Transverse colon (tissue), 4 donors: Measurements from ENCODE around the gene CNPY4.

Experiments used
- CTCF ChIP-seq, 5 experiments: fragments of 200-600 bp in 3 of 5; fragments of 450-650 bp in 2 of 5; sonication (generic) in 3 of 5; IDR thresholded peaks; 1 replicate in 2 of 5; 2 replicates in 3 of 5; pipeline ENCODE4 v1.5.1; 2016 to 2017; ENCODE audit warnings: antibody characterized with exemption in 5 of 5, inconsistent platforms in 3 of 5, mild to moderate bottlenecking in 2 of 5, moderate library complexity in 1 of 5
- EP300 ChIP-seq: sonication (generic); formaldehyde crosslinking; IDR thresholded peaks from one replicate; pipeline ENCODE4 v1.6.1; 2017; ENCODE audit warnings: antibody characterized with exemption, low read depth
- POLR2A ChIP-seq: fragments of 450-650 bp; IDR thresholded peaks from one replicate; pipeline ENCODE4 v1.6.1; 2016; ENCODE audit warnings: antibody characterized with exemption, mild to moderate bottlenecking, moderate library complexity
- POLR2AphosphoS5 ChIP-seq, 3 donors: sonication (generic); formaldehyde crosslinking; IDR thresholded peaks; one replicate each; pipeline ENCODE4 v1.6.1; 2016; ENCODE audit warnings: antibody characterized with exemption in 3 of 3

- TF ChIP-seq CTCF (IDR thresholded peaks at IDR 0.05) (no peak), POLR2A (no peak), EP300 (no peak), POLR2AphosphoS5 (IDR thresholded peaks at IDR 0.05) (no peak)
These were observed 31.3 kb upstream of the CNPY4 start for GRCh38 chr7:100088095-100088620.
